ENCODE data around the gene KRT73.

The KRT73 gene

DNA sequence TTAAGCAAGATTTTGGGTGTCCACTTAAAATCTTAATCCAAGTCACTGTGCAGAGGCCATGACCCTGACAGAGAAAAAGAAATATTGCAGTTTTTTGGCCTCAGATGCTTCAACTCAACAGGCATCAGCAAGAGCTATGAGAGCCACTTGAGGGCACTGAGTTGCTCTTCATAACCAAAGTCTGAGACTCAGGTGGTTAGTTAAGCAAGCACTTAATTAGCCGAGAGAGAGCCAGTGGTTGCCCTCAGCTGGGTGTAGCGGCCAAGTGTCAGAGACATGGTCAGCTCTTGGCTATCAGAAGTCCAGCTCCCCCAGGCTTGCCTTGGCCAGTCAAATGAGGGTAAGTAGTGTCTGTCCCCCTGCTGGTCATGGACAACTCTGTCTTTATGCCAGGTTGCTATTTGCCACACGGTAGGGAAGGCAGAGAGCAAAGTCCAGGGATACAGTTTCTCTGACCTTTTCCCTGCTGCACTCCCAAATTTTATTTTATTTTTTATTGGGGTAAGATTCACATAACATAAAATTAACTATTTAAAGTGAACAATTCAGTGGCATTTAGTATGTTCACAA is 56.4 kb downstream of the KRT73 start:
- peak in 1 of 2 experiments; percentile 21 for DNase-seq

DNA sequence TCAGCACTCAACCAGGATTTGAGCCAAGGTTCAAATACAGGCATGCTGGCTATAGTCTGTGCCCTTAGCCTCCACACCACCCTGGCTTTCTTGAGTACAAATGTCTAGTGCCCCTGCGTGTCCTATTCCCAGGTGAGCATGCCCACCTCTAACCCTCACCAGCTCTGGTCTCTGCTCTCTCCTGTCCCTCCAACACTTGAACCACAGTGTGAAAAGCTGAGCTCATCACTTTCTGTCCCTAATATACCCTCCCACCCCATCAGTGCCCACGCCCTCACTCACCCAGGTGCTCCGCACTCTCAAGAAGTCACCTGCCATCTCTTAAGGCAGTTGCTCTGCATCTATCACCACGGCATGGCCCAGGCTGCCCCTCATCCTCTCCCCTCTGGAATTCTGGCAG is 58.4 kb downstream of the KRT73 start:
- DNase-seq: no peak

DNA sequence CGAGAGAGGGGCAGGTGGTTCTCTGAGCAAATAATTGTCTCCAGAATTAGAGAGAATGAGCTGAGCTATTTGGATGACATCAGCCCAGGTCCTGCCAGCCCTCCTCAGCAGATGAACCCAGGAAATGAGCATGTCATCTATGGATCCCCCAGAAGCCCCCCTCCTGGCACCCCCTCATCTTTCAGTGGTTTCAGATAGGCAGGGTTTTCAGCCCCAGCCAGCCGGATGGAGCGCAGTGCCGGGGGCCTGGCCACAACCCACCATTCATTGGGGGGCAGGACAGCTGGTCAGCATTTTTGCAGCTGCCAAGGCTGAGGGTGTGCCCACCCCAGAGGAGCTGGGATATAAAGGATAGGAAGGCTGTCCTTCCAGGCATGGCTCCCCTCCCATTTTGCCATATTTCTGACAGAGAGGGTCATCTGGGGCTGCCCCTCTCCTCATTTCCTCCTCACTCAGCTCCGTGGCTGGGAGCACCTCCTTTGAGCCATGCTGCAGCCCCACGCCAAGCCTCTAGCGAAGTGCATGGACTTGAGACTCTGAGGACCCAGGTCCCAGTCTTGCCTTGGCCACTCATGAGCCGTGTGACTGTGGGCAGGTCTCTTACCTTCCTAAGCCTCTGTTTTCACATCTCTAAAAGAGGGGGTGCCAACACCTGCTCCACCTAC is 59.4 kb downstream of the KRT73 start:
- no peak for DNase-seq
